Fibroblast of lung (primary cell): ENCODE results near the gene UROD.

Experiments used
- CTCF ChIP-seq, 2 donors: IDR thresholded peaks in 1 of 2; conservative IDR thresholded peaks in 1 of 2; 1 replicate in 1 of 2; 2 replicates in 1 of 2; pipeline ENCODE4 v1.5.1; 2011 to 2012; ENCODE audit warnings: low read length in 2 of 2, control low read depth in 1 of 2, inconsistent platforms in 1 of 2, low read depth in 1 of 2, mild to moderate bottlenecking in 1 of 2
- EZH2 ChIP-seq: IDR thresholded peaks from 2 replicates; pipeline ENCODE4 v1.5.1; 2012; ENCODE audit warnings: low read length, control low read depth, mild to moderate bottlenecking; ENCODE audit errors: missing control alignments

- TF ChIP-seq CTCF (conservative IDR thresholded peaks at IDR 0.05 in 1 of 2, IDR thresholded peaks at IDR 0.05 in 1 of 2; ENCODE audit: low read depth in 1 of 2, low read length in 2 of 2): no peak
- no peak for TF ChIP-seq EZH2
These were observed 31.0 kb downstream of the UROD start for GRCh38 chr1:45043094-45043493.
